ENCODE results near the gene CFD. TPM values are rescaled to one million over a fixed set of nuclear protein-coding genes. Genes with fewer than 3 reads are reported as not detected.
A peak's percentile ranks its signal among the peaks of the same experiment; 100 is the strongest.

The CFD gene
- polyA plus RNA-seq, 1 of the 3 experiments (the other 2 are of a cell fraction), result 2.5 TPM

DNA sequence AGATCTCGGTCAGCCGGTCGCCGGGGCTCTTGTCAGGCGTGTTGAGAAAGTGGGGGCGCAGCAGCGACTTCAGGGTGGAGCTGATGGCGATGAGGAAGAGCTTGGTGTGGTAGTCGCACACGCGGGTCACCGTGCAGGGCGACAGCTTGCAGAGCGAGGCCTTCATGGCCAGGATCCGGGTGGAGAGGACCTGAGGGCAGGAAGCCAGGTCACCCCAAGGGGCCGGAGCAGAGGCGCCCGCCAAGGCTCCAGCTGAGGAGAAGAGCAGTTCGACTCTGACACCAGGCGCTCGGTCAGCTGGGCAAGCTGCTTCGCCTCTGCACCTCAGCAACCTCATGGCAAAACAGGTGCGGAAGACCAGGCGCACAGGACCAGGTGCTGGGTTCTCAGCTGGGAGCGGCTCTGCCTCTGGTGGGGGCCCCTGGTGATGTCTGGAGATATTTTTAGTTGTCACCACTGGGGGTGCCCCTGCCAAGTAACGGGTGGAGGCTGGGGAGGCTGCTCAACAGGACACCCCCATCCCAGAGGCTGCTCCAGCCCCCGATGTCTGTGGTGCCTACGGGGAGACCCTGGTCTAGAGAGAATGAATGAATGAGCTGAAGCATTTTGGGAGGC is 15.9 kb downstream of the CFD start:
- no peaks in the 10 kb centered on the region for H3K9me2 ChIP-seq
- H3K9me3 ChIP-seq, result no peaks in the 10 kb centered on the region
- no peaks in the 10 kb centered on the region for H3K79me2 ChIP-seq (ENCODE audit: insufficient read depth)
- H4K20me1 ChIP-seq (ENCODE audit: insufficient read depth), result no peaks in the 10 kb centered on the region
- no peaks in the 10 kb centered on the region for H3K27me3 ChIP-seq (ENCODE audit: insufficient read depth)
- ChIA-PET POLR2A (no interaction called here), CTCF (no interaction called here)
- H3K27ac ChIP-seq (ENCODE audit: low read depth in 2 of 2, low read length in 1 of 2), result no peak overlapping the region
- H3K4me3 ChIP-seq (ENCODE audit: low read depth in 2 of 2, low read length in 1 of 2), result no peak overlapping the region
- no peak overlapping the region for H2AFZ ChIP-seq (ENCODE audit: low read depth)
- 94% methylated on average over 26 of the region's 28 CpGs for WGBS (ENCODE audit: low lambda C conversion rate)
- H3K4me1 ChIP-seq (ENCODE audit: control insufficient read depth in 1 of 2, insufficient read depth in 2 of 2, low read depth in 1 of 2, low read length in 1 of 2), result peaks cover 0 to 16% of the 10 kb centered on the region in 2 experiments; a peak in 1 of 4 replicates
- DNase-seq, result no peak
- H3K4me2 ChIP-seq, result no peak overlapping the region
- H3K36me3 ChIP-seq (replicated peaks in 1 of 2; ENCODE audit: control insufficient read depth in 1 of 2, insufficient read depth in 2 of 2, low read length in 1 of 2), result peaks cover 3 to 36% of the 10 kb centered on the region in 2 experiments
- no peak overlapping the region for H3K9ac ChIP-seq
- TF ChIP-seq FOXJ3 (CRISPR knock-in tag; IDR thresholded peaks at IDR 0.05), result no peak
- TF ChIP-seq, protein P1, sequence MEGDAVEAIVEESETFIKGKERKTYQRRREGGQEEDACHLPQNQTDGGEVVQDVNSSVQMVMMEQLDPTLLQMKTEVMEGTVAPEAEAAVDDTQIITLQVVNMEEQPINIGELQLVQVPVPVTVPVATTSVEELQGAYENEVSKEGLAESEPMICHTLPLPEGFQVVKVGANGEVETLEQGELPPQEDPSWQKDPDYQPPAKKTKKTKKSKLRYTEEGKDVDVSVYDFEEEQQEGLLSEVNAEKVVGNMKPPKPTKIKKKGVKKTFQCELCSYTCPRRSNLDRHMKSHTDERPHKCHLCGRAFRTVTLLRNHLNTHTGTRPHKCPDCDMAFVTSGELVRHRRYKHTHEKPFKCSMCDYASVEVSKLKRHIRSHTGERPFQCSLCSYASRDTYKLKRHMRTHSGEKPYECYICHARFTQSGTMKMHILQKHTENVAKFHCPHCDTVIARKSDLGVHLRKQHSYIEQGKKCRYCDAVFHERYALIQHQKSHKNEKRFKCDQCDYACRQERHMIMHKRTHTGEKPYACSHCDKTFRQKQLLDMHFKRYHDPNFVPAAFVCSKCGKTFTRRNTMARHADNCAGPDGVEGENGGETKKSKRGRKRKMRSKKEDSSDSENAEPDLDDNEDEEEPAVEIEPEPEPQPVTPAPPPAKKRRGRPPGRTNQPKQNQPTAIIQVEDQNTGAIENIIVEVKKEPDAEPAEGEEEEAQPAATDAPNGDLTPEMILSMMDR (IDR thresholded peaks at IDR 0.05), result peak; percentile 7; the same call in 1 of the 2 replicates
- H3F3A ChIP-seq (replicated peaks; ENCODE audit: insufficient read depth), result peaks cover 12% of the 10 kb centered on the region

DNA sequence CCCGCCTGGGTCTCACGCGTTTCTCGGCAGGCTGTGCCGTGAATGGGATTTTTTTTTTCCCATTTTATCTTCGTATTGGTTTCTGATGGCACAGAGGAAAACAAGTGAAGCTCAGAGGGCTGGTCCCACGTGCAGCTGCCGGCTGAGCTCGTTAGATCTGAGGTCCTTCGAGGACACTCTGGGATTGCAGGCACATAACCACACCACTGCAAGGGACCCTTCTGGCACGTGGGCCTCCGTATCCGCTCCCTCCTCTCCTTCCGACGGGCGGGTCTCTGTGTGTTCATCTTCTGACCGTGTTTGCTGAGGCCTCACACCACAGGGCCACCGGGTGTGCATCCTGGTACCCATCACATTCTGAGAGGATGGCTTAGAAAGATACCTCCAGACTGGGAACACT is 16.6 kb downstream of the CFD start:
- Histone ChIP-seq H3K36me3 (replicated peaks in 1 of 2; ENCODE audit: control insufficient read depth in 1 of 2, insufficient read depth in 2 of 2, low read length in 1 of 2) (peaks cover 5 to 34% of the 10 kb centered on the region in 2 experiments), H3K4me2 (no peak overlapping the region), H3K4me1 (ENCODE audit: control insufficient read depth in 1 of 2, insufficient read depth in 2 of 2, low read depth in 1 of 2, low read length in 1 of 2) (peaks cover 0 to 10% of the 10 kb centered on the region in 2 experiments; a peak in 1 of 4 replicates), H3K27me3 (ENCODE audit: insufficient read depth) (no peaks in the 10 kb centered on the region), H3K9ac (no peak overlapping the region), H4K20me1 (ENCODE audit: insufficient read depth) (no peaks in the 10 kb centered on the region), H2AFZ (ENCODE audit: low read depth) (no peak overlapping the region), H3K79me2 (ENCODE audit: insufficient read depth) (no peaks in the 10 kb centered on the region), H3K9me2 (no peaks in the 10 kb centered on the region), H3K27ac (ENCODE audit: low read depth in 2 of 2, low read length in 1 of 2) (no peak overlapping the region), H3K4me3 (ENCODE audit: low read depth in 2 of 2, low read length in 1 of 2) (no peak overlapping the region), H3F3A (replicated peaks; ENCODE audit: insufficient read depth) (peaks cover 11% of the 10 kb centered on the region), H3K9me3 (no peaks in the 10 kb centered on the region)
- ChIA-PET POLR2A (no interaction called here), CTCF (no interaction called here)
- WGBS (ENCODE audit: low lambda C conversion rate), result 92% methylated on average over 18 of the region's 18 CpGs
- TF ChIP-seq MXI1 (IDR thresholded peaks at IDR 0.05; ENCODE audit: low read depth, low read length) (no peak), YY1 (IDR thresholded peaks at IDR 0.05; ENCODE audit: low read depth) (no peak), ELF1 (IDR thresholded peaks at IDR 0.05) (no peak), NFIC (IDR thresholded peaks at IDR 0.05; ENCODE audit: borderline replicate concordance) (no peak), TAF1 (IDR thresholded peaks at IDR 0.05; ENCODE audit: borderline replicate concordance, low read depth, low read length) (no peak), SIN3A (IDR thresholded peaks at IDR 0.05; ENCODE audit: borderline replicate concordance, low read depth, low read length) (no peak), SMC3 (IDR thresholded peaks at IDR 0.05; ENCODE audit: low read depth, low read length) (no peak), TCF12 (IDR thresholded peaks at IDR 0.05) (no peak), NRF1 (IDR thresholded peaks at IDR 0.05; ENCODE audit: low read depth, low read length) (no peak), GATA2 (CRISPR knock-in tag; IDR thresholded peaks at IDR 0.05) (no peak), RAD21 (IDR thresholded peaks at IDR 0.05; ENCODE audit: low read length) (no peak), RFX5 (IDR thresholded peaks at IDR 0.05; ENCODE audit: low read length) (no peak), FOXM1 (IDR thresholded peaks at IDR 0.05; ENCODE audit: low read depth) (no peak), CHD2 (IDR thresholded peaks at IDR 0.05; ENCODE audit: low read length, partially characterized antibody) (no peak)
- TF ChIP-seq, protein P2, sequence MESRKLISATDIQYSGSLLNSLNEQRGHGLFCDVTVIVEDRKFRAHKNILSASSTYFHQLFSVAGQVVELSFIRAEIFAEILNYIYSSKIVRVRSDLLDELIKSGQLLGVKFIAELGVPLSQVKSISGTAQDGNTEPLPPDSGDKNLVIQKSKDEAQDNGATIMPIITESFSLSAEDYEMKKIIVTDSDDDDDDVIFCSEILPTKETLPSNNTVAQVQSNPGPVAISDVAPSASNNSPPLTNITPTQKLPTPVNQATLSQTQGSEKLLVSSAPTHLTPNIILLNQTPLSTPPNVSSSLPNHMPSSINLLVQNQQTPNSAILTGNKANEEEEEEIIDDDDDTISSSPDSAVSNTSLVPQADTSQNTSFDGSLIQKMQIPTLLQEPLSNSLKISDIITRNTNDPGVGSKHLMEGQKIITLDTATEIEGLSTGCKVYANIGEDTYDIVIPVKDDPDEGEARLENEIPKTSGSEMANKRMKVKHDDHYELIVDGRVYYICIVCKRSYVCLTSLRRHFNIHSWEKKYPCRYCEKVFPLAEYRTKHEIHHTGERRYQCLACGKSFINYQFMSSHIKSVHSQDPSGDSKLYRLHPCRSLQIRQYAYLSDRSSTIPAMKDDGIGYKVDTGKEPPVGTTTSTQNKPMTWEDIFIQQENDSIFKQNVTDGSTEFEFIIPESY (IDR thresholded peaks at IDR 0.05; ENCODE audit: borderline replicate concordance, low read depth), result no peak
- TF ChIP-seq, protein P3, sequence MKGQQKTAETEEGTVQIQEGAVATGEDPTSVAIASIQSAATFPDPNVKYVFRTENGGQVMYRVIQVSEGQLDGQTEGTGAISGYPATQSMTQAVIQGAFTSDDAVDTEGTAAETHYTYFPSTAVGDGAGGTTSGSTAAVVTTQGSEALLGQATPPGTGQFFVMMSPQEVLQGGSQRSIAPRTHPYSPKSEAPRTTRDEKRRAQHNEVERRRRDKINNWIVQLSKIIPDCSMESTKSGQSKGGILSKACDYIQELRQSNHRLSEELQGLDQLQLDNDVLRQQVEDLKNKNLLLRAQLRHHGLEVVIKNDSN (IDR thresholded peaks at IDR 0.05; ENCODE audit: borderline replicate concordance, low read depth), result no peak
- TF ChIP-seq, protein P4, sequence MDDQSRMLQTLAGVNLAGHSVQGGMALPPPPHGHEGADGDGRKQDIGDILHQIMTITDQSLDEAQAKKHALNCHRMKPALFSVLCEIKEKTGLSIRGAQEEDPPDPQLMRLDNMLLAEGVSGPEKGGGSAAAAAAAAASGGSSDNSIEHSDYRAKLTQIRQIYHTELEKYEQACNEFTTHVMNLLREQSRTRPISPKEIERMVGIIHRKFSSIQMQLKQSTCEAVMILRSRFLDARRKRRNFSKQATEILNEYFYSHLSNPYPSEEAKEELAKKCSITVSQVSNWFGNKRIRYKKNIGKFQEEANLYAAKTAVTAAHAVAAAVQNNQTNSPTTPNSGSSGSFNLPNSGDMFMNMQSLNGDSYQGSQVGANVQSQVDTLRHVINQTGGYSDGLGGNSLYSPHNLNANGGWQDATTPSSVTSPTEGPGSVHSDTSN (IDR thresholded peaks at IDR 0.05), result no peak
- TF ChIP-seq, protein P1 (IDR thresholded peaks at IDR 0.05), result no peak
- DNase-seq, result no peak

Data from SK-N-SH (cell line).